ENCODE measurements around the gene ZBTB5.

DNA sequence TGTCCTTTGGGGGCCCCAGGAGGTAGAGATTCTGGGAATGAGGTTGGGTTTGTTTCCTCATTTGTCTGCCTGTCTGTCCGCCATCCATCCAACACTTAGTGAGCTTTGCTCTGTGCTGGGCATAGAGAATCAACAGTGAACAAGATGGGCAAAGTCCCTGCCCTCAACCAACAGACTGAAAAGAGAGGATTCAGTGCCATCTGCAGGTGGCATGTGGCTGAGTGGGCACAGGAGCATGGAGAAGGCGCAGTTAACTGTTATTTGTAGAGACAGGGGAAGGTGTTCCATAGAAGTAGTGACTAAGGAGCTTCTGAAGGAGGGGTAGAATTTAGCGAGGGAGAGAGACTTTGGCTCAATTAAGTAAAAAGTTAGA lies 43.6 kb upstream of the ZBTB5 start:
- no peak for TF ChIP-seq CTCF (IDR thresholded peaks at IDR 0.05)
- no peak for TF ChIP-seq POLR2A (IDR thresholded peaks at IDR 0.05)

Measured in lower leg skin (tissue), 3 donors.